HFFc6 (cell line): Measurements from ENCODE around the gene AHNAK. TPM values are rescaled to one million over a fixed set of nuclear protein-coding genes. Genes with fewer than 3 reads are reported as not detected.
A peak's percentile ranks its signal among the peaks of the same experiment; 100 is the strongest.
"Not testable (repeated sequence)": the region's sequence is repeated elsewhere in the genome, so short reads cannot be mapped to it uniquely, and the experiment has no call there.

Experiments
- DNase-seq: peaks from one replicate; pipeline ENCODE4 v3.0.0-alpha.2; 2018
- H3K27ac Mint-ChIP-seq: 2 replicates; pipeline ENCODE4 v1.8.0; 2020; ENCODE audit warnings: mild to moderate bottlenecking, mixed read lengths
- H3K27me3 Mint-ChIP-seq: 2 replicates; pipeline ENCODE4 v1.8.0; 2021; ENCODE audit warnings: mild to moderate bottlenecking, moderate library complexity, mixed read lengths; ENCODE audit not compliant: insufficient read depth
- H3K36me3 Mint-ChIP-seq: 2 replicates; pipeline ENCODE4 v1.8.0; 2021; ENCODE audit warnings: low read depth, mixed read lengths
- H3K4me1 Mint-ChIP-seq: 2 replicates; pipeline ENCODE4 v1.8.0; 2020; ENCODE audit warnings: low read depth, mixed read lengths
- H3K4me3 Mint-ChIP-seq: 2 replicates; pipeline ENCODE4 v1.8.0; 2020; ENCODE audit warnings: mild to moderate bottlenecking, moderate library complexity, mixed read lengths
- H3K9me3 Mint-ChIP-seq: 2 replicates; pipeline ENCODE4 v1.8.0; 2020; ENCODE audit warnings: mild to moderate bottlenecking, mixed read lengths
- CTCF ChIP-seq: fragments of 200-600 bp; sonication (generic); IDR thresholded peaks from 2 replicates; pipeline ENCODE4 v1.5.0; 2021; ENCODE audit warnings: antibody characterized with exemption, mild to moderate bottlenecking
- total RNA-seq, 6 experiments: library from RNA; stranded (reverse); fragmentation: NEBNext Ultra II Directional; extraction: Animal tissue kit (Norgen Biotek cat#: 25700); gene quantifications; 2 replicates in 1 of 6; 3 replicates in 5 of 6; pipeline ENCODE4 v1.2.3, GENCODE V29; 2021

Gene AHNAK
- total RNA-seq, 6 experiments from 2014 or later = 426 to 589 (median 452) TPM

GRCh38 chr11:62574363-62575071 lies 27.9 kb upstream of the AHNAK start:
- peaks cover 51% of the 10 kb centered on the region for H3K36me3 Mint-ChIP-seq
- peaks cover 62% of the 10 kb centered on the region for H3K4me1 Mint-ChIP-seq
- no peak for TF ChIP-seq CTCF
- H3K27ac Mint-ChIP-seq = peak overlapping the region; percentile 96
- peak overlapping the region; percentile 98 for H3K4me3 Mint-ChIP-seq
- H3K27me3 Mint-ChIP-seq = peaks cover 4% of the 10 kb centered on the region
- no peaks in the 10 kb centered on the region for H3K9me3 Mint-ChIP-seq
- DNase-seq = no peak

- TF ChIP-seq CTCF = no peak
- peak within 1 kb of the TSS; percentile 96 for H3K27ac Mint-ChIP-seq
- peaks cover 4% of the 10 kb centered on the region for H3K27me3 Mint-ChIP-seq
- peak; percentile 100 for DNase-seq
- peak within 1 kb of the TSS; percentile 98 for H3K4me3 Mint-ChIP-seq
- peaks cover 64% of the 10 kb centered on the region for H3K4me1 Mint-ChIP-seq
- H3K36me3 Mint-ChIP-seq = peaks cover 51% of the 10 kb centered on the region
- H3K9me3 Mint-ChIP-seq = no peaks in the 10 kb centered on the region
These were observed 27.2 kb upstream of the AHNAK start, which contains the start of gene EEF1G for GRCh38 chr11:62573592-62574362. TSS of gene EEF1G (minus strand) at chr11:62573891. CDS start at chr11:62573842, 49 bp downstream.

GRCh38 chr11:62573006-62573591 lies 26.5 kb upstream of the AHNAK start:
- no peak for DNase-seq
- peak overlapping the region; percentile 96 for H3K27ac Mint-ChIP-seq

GRCh38 chr11:62572431-62572830 lies 25.8 kb upstream of the AHNAK start:
- H3K4me1 Mint-ChIP-seq = peaks cover 65% of the 10 kb centered on the region
- TF ChIP-seq CTCF = no peak
- DNase-seq = no peak
- peak overlapping the region; percentile 96 for H3K27ac Mint-ChIP-seq
- H3K36me3 Mint-ChIP-seq = peaks cover 47% of the 10 kb centered on the region
- H3K9me3 Mint-ChIP-seq = no peaks in the 10 kb centered on the region
- peaks cover 4% of the 10 kb centered on the region for H3K27me3 Mint-ChIP-seq
- peak overlapping the region; percentile 98 for H3K4me3 Mint-ChIP-seq

More at GRCh38 chr11:62573006-62573591, 26.5 kb upstream of the AHNAK start:
- Mint-ChIP-seq H3K27me3 (peaks cover 4% of the 10 kb centered on the region), H3K4me1 (peaks cover 64% of the 10 kb centered on the region), H3K9me3 (no peaks in the 10 kb centered on the region), H3K36me3 (peaks cover 49% of the 10 kb centered on the region), H3K4me3 (peak overlapping the region; percentile 98)
- no peak for TF ChIP-seq CTCF

GRCh38 chr11:62571493-62571892 lies 24.9 kb upstream of the AHNAK start:
- H3K27ac Mint-ChIP-seq = peak overlapping the region; percentile 58
- H3K4me3 Mint-ChIP-seq = peak overlapping the region; percentile 98
- H3K36me3 Mint-ChIP-seq = peaks cover 47% of the 10 kb centered on the region
- DNase-seq, H3K9me3 Mint-ChIP-seq, H3K27me3 Mint-ChIP-seq: not testable (repeated sequence)
- peaks cover 68% of the 10 kb centered on the region for H3K4me1 Mint-ChIP-seq

GRCh38 chr11:62570903-62571302 lies 24.3 kb upstream of the AHNAK start:
- not testable (repeated sequence) for DNase-seq, H3K27me3 Mint-ChIP-seq, H3K9me3 Mint-ChIP-seq
- Mint-ChIP-seq H3K4me3 (peak overlapping the region; percentile 98), H3K4me1 (peaks cover 63% of the 10 kb centered on the region), H3K36me3 (peaks cover 44% of the 10 kb centered on the region), H3K27ac (peak overlapping the region; percentile 58)
